A673 (cell line): ENCODE measurements around the gene ERBIN. TPM values are rescaled to one million over a fixed set of nuclear protein-coding genes. Genes with fewer than 3 reads are reported as not detected.

Source experiments
- BruUV-seq: library from RNA; stranded (reverse); fragments of 400-500 nt; replicated peaks from 2 replicates; lab custom pipeline; 2021; lab: Mats Ljungman, UMichigan
- CTCF ChIA-PET: fragments of 300-600 bp; sonication (Branson Sonifier 250); formaldehyde crosslinking; loops from one replicate; lab custom pipeline; 2022; ENCODE audit warnings: antibody characterized with exemption; lab: Charles Lee
- POLR2A ChIA-PET: fragments of 300-600 bp; sonication (Branson Sonifier 250); formaldehyde crosslinking; loops from one replicate; lab custom pipeline; 2022; ENCODE audit warnings: antibody characterized with exemption; ENCODE audit not compliant: low non-redundant PET; lab: Charles Lee
- DNase-seq: peaks from one replicate; pipeline ENCODE4 v3.0.0-alpha.2; 2015; ENCODE audit warnings: low spot score
- H3K27ac ChIP-seq: fragments of 200-600 bp; sonication (generic); 2 replicates; pipeline ENCODE4 v1.5.1; 2016; ENCODE audit warnings: mixed run types, low read depth, mild to moderate bottlenecking, mixed read lengths, antibody characterized with exemption, low read length; ENCODE audit not compliant: poor library complexity, severe bottlenecking
- H3K27me3 ChIP-seq: fragments of 200-600 bp; sonication (generic); replicated peaks from 2 replicates; pipeline ENCODE4 v1.6.1; 2017; ENCODE audit warnings: mixed run types, low read depth, mild to moderate bottlenecking, mixed read lengths, antibody characterized with exemption, low read length; ENCODE audit not compliant: insufficient read depth, poor library complexity
- H3K36me3 ChIP-seq: fragments of 200-600 bp; sonication (generic); 2 replicates; pipeline ENCODE4 v1.6.1; 2016; ENCODE audit warnings: mixed run types, mild to moderate bottlenecking, mixed read lengths, antibody characterized with exemption, low read length; ENCODE audit not compliant: insufficient read depth, poor library complexity, severe bottlenecking
- H3K4me1 ChIP-seq: fragments of 200-600 bp; sonication (generic); 2 replicates; pipeline ENCODE4 v1.6.1; 2017; ENCODE audit warnings: mixed run types, mild to moderate bottlenecking, mixed read lengths, antibody characterized with exemption, low read length; ENCODE audit not compliant: insufficient read depth, poor library complexity, severe bottlenecking
- H3K4me3 ChIP-seq: fragments of 200-600 bp; sonication (generic); 2 replicates; pipeline ENCODE4 v1.5.1; 2016; ENCODE audit warnings: low read depth, mixed run types, mild to moderate bottlenecking, mixed read lengths, low read length; ENCODE audit not compliant: poor library complexity, severe bottlenecking
- H3K9me3 ChIP-seq: fragments of 200-600 bp; sonication (generic); 2 replicates; pipeline ENCODE4 v1.6.1; 2016; ENCODE audit warnings: mixed run types, low read depth, mild to moderate bottlenecking, mixed read lengths, antibody characterized with exemption, low read length; ENCODE audit not compliant: poor library complexity, severe bottlenecking
- CTCF ChIP-seq: fragments of 300-800, 200-600 bp; sonication (generic); conservative IDR thresholded peaks from 2 replicates; pipeline ENCODE4 v1.5.1; 2017; ENCODE audit warnings: low read depth, mild to moderate bottlenecking, antibody characterized with exemption, low read length, moderate library complexity, mixed read lengths
- EZH2 ChIP-seq: fragments of 200-600 bp; sonication (generic); IDR thresholded peaks from 2 replicates; pipeline ENCODE4 v1.6.1; 2017; ENCODE audit warnings: borderline replicate concordance, low read depth, mild to moderate bottlenecking, mixed read lengths, antibody characterized with exemption, low read length; ENCODE audit not compliant: poor library complexity, severe bottlenecking
- intact Hi-C: fragments of 100-400 bp; cut with micrococcal nuclease; formaldehyde crosslinking; loops from one replicate; pipeline ENCODE4 v1.10.0; 2022; ENCODE audit not compliant: unreplicated experiment
- total RNA-seq: library from RNA; stranded (reverse); gene quantifications from 2 replicates; pipeline ENCODE4 v1.2.3, GENCODE V29; 2021

The ERBIN gene
- total RNA-seq, 1 experiment from 2014 or later: 47.5 TPM

GRCh38 chr5:65927503-65928321 lies 1.3 kb downstream of the ERBIN start:
- ChIA-PET CTCF (no interaction called here), POLR2A (no interaction called here)
- TF ChIP-seq EZH2: no peak
- TF ChIP-seq CTCF: no peak
- Histone ChIP-seq H3K36me3 (no peaks in the 10 kb centered on the region), H3K27me3 (no peaks in the 10 kb centered on the region), H3K27ac (peak overlapping the region; percentile 96), H3K9me3 (no peaks in the 10 kb centered on the region), H3K4me3 (peak overlapping the region; percentile 73), H3K4me1 (peaks cover 7% of the 10 kb centered on the region)
- TSS peak; percentile 39 for BruUV-seq
- DNase-seq: peak; percentile 58
- intact Hi-C loops: loop anchor here (5.0 kb wide), 1 partner anchor 215 kb away; the partner anchor contains the start of gene SREK1

GRCh38 chr5:65928322-65928752 lies 2.0 kb downstream of the ERBIN start:
- Histone ChIP-seq H3K9me3 (no peaks in the 10 kb centered on the region), H3K27me3 (no peaks in the 10 kb centered on the region), H3K4me1 (peaks cover 7% of the 10 kb centered on the region), H3K36me3 (no peaks in the 10 kb centered on the region), H3K27ac (peak overlapping the region; percentile 96), H3K4me3 (peak overlapping the region; percentile 73)
- BruUV-seq: no TSS peak
- intact Hi-C loops: loop anchor here (5.0 kb wide), 1 partner anchor 214 kb away; the partner anchor contains the start of gene SREK1
- CTCF ChIA-PET: no interaction called here
- no peak for TF ChIP-seq EZH2
- TF ChIP-seq CTCF: no peak
- DNase-seq: peak; percentile 4
- POLR2A ChIA-PET: no interaction called here

- ChIA-PET CTCF (no interaction called here), POLR2A (no interaction called here)
- intact Hi-C loops: loop anchor here (5.0 kb wide), 1 partner anchor 213 kb away; the partner anchor contains the start of gene SREK1
- H3K4me1 ChIP-seq: peaks cover 7% of the 10 kb centered on the region
- no peak for DNase-seq
- no peak for TF ChIP-seq CTCF
- TF ChIP-seq EZH2: no peak
- no peaks in the 10 kb centered on the region for H3K9me3 ChIP-seq
- H3K27ac ChIP-seq: no peak overlapping the region
- H3K4me3 ChIP-seq: peak overlapping the region; percentile 73
- BruUV-seq: no TSS peak
- no peaks in the 10 kb centered on the region for H3K27me3 ChIP-seq
- H3K36me3 ChIP-seq: no peaks in the 10 kb centered on the region
Observed at GRCh38 chr5:65928860-65929259, 2.5 kb downstream of the ERBIN start.
